Measurements from ENCODE around the gene ZIM2. TPM values are rescaled to one million over a fixed set of nuclear protein-coding genes. Genes with fewer than 3 reads are reported as not detected.

The ZIM2 gene
- total RNA-seq, 1 donor from 2014 or later = not detected

DNA sequence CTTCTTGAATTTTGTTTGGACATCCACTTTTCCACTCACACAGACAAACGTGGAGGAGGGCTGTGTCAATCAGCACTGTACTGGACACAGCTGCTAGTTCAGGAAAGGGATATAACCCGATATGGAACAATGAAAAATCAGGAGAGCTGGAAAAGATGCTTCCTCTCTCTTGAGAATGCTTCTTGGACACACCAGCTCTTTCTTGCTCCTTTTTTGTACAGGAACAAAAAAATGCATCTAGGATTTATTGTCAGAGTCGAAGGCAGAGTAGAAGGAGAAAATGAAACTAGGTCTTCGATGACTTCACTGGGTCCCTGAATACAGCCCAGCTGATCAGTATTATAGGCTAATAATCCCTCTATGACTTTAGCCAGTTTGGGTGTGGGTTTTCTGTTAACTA is 62.2 kb downstream of the ZIM2 start:
- H3K9me3 Mint-ChIP-seq (ENCODE audit: unreplicated experiment) = peaks cover 3% of the 10 kb centered on the region
- DNase-seq = no peak
- H3K27me3 Mint-ChIP-seq (ENCODE audit: unreplicated experiment) = no peaks in the 10 kb centered on the region
- no peak overlapping the region for H3K4me3 Mint-ChIP-seq (ENCODE audit: unreplicated experiment)
- no peaks in the 10 kb centered on the region for H3K4me1 Mint-ChIP-seq (ENCODE audit: low read depth, unreplicated experiment)
- TF ChIP-seq, protein P1, sequence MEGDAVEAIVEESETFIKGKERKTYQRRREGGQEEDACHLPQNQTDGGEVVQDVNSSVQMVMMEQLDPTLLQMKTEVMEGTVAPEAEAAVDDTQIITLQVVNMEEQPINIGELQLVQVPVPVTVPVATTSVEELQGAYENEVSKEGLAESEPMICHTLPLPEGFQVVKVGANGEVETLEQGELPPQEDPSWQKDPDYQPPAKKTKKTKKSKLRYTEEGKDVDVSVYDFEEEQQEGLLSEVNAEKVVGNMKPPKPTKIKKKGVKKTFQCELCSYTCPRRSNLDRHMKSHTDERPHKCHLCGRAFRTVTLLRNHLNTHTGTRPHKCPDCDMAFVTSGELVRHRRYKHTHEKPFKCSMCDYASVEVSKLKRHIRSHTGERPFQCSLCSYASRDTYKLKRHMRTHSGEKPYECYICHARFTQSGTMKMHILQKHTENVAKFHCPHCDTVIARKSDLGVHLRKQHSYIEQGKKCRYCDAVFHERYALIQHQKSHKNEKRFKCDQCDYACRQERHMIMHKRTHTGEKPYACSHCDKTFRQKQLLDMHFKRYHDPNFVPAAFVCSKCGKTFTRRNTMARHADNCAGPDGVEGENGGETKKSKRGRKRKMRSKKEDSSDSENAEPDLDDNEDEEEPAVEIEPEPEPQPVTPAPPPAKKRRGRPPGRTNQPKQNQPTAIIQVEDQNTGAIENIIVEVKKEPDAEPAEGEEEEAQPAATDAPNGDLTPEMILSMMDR (IDR thresholded peaks at IDR 0.05; ENCODE audit: partially characterized antibody, unreplicated experiment) = no peak
- no peak overlapping the region for H3K27ac Mint-ChIP-seq (ENCODE audit: unreplicated experiment)
- H3K36me3 Mint-ChIP-seq (ENCODE audit: unreplicated experiment) = no peaks in the 10 kb centered on the region

GRCh38 chr19:56769650-56770049 is 70.9 kb downstream of the ZIM2 start:
- H3K36me3 Mint-ChIP-seq (ENCODE audit: unreplicated experiment) = peaks cover 7% of the 10 kb centered on the region
- no peak overlapping the region for H3K27ac Mint-ChIP-seq (ENCODE audit: unreplicated experiment)
- TF ChIP-seq, protein P1 (IDR thresholded peaks at IDR 0.05; ENCODE audit: partially characterized antibody, unreplicated experiment) = no peak
- no peak overlapping the region for H3K4me3 Mint-ChIP-seq (ENCODE audit: unreplicated experiment)
- H3K27me3 Mint-ChIP-seq (ENCODE audit: unreplicated experiment) = no peaks in the 10 kb centered on the region
- H3K4me1 Mint-ChIP-seq (ENCODE audit: low read depth, unreplicated experiment) = no peaks in the 10 kb centered on the region
- no peak for DNase-seq
- peaks cover 5% of the 10 kb centered on the region for H3K9me3 Mint-ChIP-seq (ENCODE audit: unreplicated experiment)

- Mint-ChIP-seq H3K4me3 (ENCODE audit: unreplicated experiment) (peak overlapping the region; percentile 96), H3K9me3 (ENCODE audit: unreplicated experiment) (peaks cover 5% of the 10 kb centered on the region), H3K4me1 (ENCODE audit: low read depth, unreplicated experiment) (no peaks in the 10 kb centered on the region), H3K27ac (ENCODE audit: unreplicated experiment) (no peak overlapping the region), H3K27me3 (ENCODE audit: unreplicated experiment) (no peaks in the 10 kb centered on the region), H3K36me3 (ENCODE audit: unreplicated experiment) (peaks cover 12% of the 10 kb centered on the region)
- TF ChIP-seq, protein P1 (IDR thresholded peaks at IDR 0.05; ENCODE audit: partially characterized antibody, unreplicated experiment) = no peak
- DNase-seq = peak; percentile 79
Observed at GRCh38 chr19:56765137-56765536, 75.4 kb downstream of the ZIM2 start.

GRCh38 chr19:56764196-56764695 is 76.3 kb downstream of the ZIM2 start:
- peaks cover 5% of the 10 kb centered on the region for H3K9me3 Mint-ChIP-seq (ENCODE audit: unreplicated experiment)
- H3K27ac Mint-ChIP-seq (ENCODE audit: unreplicated experiment) = no peak overlapping the region
- TF ChIP-seq, protein P1 (IDR thresholded peaks at IDR 0.05; ENCODE audit: partially characterized antibody, unreplicated experiment) = no peak
- no peaks in the 10 kb centered on the region for H3K4me1 Mint-ChIP-seq (ENCODE audit: low read depth, unreplicated experiment)
- no peak for DNase-seq
- H3K27me3 Mint-ChIP-seq (ENCODE audit: unreplicated experiment) = no peaks in the 10 kb centered on the region
- H3K4me3 Mint-ChIP-seq (ENCODE audit: unreplicated experiment) = no peak overlapping the region
- peaks cover 12% of the 10 kb centered on the region for H3K36me3 Mint-ChIP-seq (ENCODE audit: unreplicated experiment)

GRCh38 chr19:56760842-56761241 is 79.7 kb downstream of the ZIM2 start:
- no peak overlapping the region for H3K27ac Mint-ChIP-seq (ENCODE audit: unreplicated experiment)
- H3K36me3 Mint-ChIP-seq (ENCODE audit: unreplicated experiment) = peaks cover 12% of the 10 kb centered on the region
- no peak for DNase-seq
- H3K9me3 Mint-ChIP-seq (ENCODE audit: unreplicated experiment) = peaks cover 5% of the 10 kb centered on the region
- TF ChIP-seq, protein P1 (IDR thresholded peaks at IDR 0.05; ENCODE audit: partially characterized antibody, unreplicated experiment) = no peak
- H3K27me3 Mint-ChIP-seq (ENCODE audit: unreplicated experiment) = peaks cover 7% of the 10 kb centered on the region
- H3K4me1 Mint-ChIP-seq (ENCODE audit: low read depth, unreplicated experiment) = no peaks in the 10 kb centered on the region
- no peak overlapping the region for H3K4me3 Mint-ChIP-seq (ENCODE audit: unreplicated experiment)

All from glutamatergic neuron (in vitro differentiated cells).